HG03439 (cell line): ENCODE measurements around the gene IDH3A.

Source experiments
- ATAC-seq: cut with Tn5 transposase; IDR thresholded peaks from one replicate; pipeline ENCODE4 v1.9.1; 2021; ENCODE audit warnings: mild to moderate bottlenecking, moderate library complexity; ENCODE audit not compliant: unreplicated experiment

IDH3A gene

DNA sequence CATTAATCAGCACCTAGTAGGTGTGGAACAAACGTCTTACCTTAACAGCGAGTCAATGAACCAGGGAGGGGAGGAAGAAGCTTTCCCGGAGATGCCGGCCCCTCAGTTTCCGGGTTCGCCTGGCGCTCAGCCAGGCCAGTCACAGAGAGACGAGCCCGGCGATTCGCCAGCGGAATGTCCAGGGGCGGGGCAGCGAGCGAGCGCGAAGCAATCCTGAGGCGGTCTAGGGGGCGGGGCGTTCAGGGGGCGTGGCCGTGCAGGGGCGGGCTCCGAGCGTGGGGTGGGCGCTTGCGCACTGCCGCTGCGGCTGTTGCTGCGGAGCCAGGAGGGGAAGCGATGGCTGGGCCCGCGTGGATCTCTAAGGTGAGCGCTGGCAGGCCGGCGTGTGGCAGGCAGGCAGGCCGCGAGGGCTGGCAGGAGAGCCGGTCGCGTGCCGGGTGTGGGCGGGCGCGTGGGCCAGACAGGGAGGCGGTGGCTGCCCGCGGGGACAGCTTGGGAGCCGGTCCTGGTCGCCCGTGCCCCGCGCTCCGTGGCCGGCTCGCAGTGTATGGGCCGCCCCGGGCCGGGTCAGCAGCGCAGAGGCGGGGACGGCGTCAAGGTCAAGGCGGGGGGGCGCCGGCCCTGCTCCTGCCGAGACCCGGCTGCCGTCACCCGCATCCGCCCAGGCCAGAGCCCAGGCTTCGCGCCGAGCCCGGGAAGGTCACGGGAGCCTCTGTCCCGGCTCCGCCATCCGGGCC, at the start of gene IDH3A:
IDH3A (plus strand) TSS at position 295 of the 737 bp plus-strand sequence; CDS start at position 337, 42 bp downstream.
- ATAC-seq, result peak; percentile 74

GRCh38 chr15:78100886-78101285, 48.3 kb upstream of the IDH3A start:
- no peak for ATAC-seq

GRCh38 chr15:78101423-78102105, 47.6 kb upstream of the IDH3A start:
- no peak for ATAC-seq

- ATAC-seq, result no peak
These were observed 47.0 kb upstream of the IDH3A start for GRCh38 chr15:78102211-78102610.

DNA sequence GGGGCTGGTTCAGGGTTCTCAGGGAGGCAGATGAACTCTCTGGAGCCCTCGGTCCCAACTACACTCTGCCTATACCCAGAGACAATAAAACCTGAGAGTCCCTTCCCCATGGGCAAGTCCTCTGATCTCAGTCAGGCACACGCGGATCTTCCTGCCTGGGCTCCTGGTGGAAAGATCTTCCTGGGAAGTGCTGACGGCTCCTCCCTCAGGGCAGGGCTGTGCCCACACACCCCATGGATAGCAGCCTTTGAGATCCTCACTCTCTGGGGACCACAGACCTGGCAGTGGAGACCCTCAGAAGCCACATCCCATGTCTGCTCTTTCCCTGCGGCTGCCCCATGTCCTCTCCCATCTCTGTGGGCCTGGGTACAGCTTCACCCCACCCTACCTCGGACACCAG, 46.4 kb upstream of the IDH3A start:
- no peak for ATAC-seq

GRCh38 chr15:78103406-78104118, 45.6 kb upstream of the IDH3A start:
- ATAC-seq, result no peak

GRCh38 chr15:78104119-78104479, 45.1 kb upstream of the IDH3A start:
- no peak for ATAC-seq

- no peak for ATAC-seq
These were observed 44.3 kb upstream of the IDH3A start for GRCh38 chr15:78104566-78105475.

DNA sequence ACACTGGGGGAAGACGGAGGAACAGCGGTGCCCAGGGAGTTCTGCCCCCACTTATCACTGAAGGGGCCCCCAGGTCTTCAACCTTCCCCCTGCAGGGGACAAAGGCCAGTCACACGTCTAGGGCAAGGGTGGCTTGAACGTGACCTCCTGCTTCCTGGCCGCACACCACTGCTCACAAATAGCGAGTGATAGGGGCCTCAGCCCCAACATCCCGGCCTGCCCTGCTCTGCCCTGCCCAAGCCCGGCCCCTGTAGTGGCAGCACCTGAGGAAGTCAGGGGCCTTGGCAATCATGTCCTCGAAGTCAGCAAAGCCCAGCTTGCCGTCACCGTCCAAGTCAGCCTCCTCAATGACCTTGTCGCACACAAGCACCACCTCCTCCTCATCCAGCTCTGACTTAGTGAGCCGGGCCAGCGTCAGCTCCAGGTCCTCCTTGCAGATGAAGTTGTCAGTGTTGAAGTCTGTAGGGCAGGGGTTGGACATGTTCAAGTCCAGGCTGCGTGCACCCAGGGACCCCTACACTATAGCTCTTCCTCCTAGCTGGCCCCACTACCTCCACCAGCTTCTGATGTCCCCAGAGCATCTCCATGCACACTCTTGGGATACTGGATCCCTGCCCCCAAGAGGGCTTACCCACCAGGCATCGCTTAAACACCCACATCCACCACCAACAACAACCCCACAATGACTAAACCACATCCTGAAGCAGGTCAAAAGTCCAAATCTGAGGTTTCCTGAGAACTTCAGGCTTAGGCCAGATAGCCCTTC, 43.5 kb upstream of the IDH3A start:
- ATAC-seq, result no peak

GRCh38 chr15:78107471-78107870, 41.7 kb upstream of the IDH3A start:
- ATAC-seq, result no peak

DNA sequence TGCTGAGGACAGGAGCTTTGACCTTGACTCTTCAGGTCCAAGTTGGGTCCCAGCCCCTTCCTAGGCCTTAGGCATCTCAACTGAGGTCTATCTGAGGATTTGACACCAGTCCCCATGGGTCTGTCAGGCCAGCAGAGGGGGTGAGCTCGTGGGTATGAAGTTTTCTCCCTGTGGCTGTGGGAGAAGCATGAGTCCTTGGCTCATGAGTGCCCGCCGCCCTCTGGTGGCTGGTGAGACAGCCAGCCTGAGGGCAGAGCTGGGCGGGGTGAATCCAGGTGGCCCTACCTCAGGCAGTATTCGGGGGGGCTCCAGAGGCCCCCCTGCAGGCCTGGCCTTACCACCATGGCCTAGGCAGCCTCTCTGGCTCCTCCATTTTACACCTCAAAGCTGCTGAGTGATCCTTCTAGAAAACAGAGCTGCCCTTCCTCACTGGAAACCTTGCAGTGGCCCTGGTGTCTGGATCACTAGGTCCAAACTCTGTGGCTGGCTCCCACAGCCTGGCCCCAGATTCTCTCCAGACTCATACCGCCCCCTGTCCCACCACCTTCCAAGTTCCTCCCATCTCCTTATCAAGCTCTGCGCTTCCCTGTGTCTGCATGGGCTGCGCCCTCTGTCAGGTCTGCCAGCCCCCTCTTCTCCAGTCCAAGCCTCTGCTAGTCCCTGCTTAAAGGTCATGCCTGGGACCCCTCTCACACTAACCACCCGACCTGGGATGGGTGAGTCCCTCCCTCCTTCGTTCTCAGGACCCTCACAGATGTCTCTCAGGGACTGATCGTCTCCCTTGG, 40.7 kb upstream of the IDH3A start:
- peak; percentile 41 for ATAC-seq

GRCh38 chr15:78109156-78109555, 40.0 kb upstream of the IDH3A start:
- no peak for ATAC-seq

DNA sequence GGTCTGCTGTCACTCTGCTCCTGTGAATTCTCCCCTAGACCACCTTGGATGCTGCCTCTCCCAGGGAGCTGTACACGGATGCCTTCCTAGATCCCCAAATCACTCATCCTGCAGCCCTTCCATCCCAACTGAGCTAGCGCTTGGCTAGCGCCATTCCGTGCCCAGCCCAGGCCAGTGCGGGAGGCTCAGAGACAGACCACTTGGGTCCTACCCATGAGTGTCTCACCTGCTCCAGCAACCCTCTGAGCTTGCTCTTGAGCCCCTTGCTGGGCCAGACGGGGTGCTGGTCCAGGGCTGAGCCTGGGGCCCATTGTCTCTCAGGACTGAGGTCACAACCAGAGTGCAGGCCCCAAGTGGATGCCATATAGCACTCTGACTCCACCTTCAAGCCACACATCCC, 39.1 kb upstream of the IDH3A start:
- ATAC-seq, result no peak

DNA sequence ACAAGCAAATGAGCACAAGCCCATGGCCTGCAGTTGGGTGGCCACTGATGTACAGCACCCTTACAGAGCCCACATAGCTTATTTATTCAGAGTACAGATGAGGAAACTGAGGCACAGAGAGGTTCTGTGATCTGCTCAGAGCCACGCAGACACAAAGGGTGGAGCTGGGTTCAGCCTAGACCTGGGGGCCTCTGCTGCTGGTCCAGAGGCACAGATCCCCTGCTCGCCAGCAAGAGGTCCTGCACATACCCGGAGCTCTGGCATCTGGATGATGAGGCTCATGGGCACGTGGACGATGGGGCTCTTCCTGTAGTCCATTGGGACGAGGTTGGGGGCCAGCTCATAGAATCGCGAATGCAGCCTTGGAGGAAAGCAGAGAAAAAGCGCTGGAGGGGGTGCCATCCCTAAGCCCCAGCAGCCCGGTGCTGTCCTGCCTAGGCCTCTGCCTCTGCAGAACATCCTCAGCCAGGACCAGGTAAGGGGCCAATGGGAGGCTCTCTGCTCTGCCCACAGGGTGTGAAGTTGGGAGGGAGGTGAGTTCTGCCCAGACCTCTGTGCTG, 38.2 kb upstream of the IDH3A start:
- ATAC-seq, result no peak

DNA sequence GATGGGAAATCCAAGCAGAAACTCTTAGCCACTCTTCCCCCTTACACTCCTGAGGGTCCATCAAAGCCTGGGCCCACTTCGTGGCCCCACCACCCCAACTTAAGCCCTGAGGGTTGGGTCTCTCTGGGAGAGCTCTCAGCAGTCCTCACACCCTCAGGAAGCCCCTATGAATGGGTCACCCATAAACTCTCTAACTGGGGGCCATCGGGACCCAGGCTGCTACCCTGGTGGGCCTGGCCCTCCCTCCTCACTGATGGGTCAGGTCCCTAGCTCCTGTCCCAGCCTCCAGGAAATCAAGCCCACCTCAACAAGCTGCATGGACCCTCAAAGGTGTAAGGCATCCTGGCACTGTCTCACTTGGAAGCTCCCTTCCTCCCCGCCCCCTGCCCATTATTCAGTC, 37.4 kb upstream of the IDH3A start:
- no peak for ATAC-seq

- no peak for ATAC-seq
These were observed 36.6 kb upstream of the IDH3A start for GRCh38 chr15:78112551-78112950.

GRCh38 chr15:78120523-78120922, 28.6 kb upstream of the IDH3A start:
- no peak for ATAC-seq

GRCh38 chr15:78125267-78125666, 23.9 kb upstream of the IDH3A start:
- no peak for ATAC-seq

DNA sequence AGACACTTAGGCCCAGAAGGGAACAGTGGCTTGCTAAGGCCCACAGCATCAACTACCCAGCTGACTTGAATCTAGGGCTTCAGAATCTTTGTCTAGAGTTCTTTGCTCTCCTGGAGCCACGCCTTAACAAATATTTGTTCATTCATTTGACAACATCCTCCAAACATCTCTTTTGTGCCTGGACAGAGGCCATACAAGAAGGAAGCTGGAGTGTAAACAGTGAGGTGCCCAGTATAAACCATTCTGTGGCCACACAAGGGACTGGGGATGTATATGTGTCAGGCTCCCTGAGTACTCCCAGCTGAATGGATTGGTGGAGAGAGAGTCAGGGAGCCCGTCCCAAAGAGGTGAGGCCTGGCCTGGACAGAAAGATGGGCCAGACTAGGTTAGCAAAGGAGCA, 21.3 kb upstream of the IDH3A start:
- ATAC-seq, result no peak
